ENCODE results near the gene KLF3. TPM values are rescaled to one million over a fixed set of nuclear protein-coding genes. Genes with fewer than 3 reads are reported as not detected.

The KLF3 gene
- total RNA-seq, 1 donor from 2014 or later, result 58.0 TPM

DNA sequence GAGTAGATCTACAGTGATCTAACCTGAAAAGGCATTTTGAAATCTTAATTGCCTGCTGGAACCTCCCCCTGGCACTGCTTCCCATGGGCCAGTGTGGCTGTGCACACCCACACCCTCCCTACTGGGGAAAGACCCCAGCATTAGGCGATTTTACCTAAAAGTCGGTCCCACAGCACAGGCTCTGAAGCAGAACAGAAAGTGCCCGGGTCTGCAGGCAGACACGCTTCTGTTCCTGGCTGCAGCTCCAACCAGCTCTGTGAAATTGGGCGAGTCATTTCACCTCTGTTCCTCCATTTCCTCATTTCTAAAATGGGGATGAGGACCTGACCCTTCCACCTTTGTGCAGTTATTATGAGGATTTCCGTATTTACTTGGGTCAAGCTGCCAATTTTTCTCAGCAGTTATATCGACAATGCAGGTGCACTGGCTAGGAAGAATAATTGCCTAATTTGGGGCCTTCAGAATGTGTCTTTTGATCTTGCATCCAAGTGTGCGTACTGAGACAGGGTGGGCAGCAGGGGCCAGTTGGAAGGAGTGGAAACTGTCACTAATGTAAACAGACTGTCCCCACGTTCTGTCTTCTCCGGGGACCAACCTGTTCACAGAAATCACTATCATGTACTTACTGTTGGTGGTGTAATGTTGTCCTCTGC, 7.1 kb downstream of the KLF3 start:
- TF ChIP-seq CTCF (IDR thresholded peaks at IDR 0.05), result no peak
- H3K9me3 ChIP-seq, result no peaks in the 10 kb centered on the region
- H3K4me3 ChIP-seq, result peak overlapping the region; percentile 31
- H3K27ac ChIP-seq, result peak overlapping the region; percentile 100
- peak; percentile 12 to 17 for ATAC-seq
- H3K27me3 ChIP-seq (ENCODE audit: low read depth), result no peaks in the 10 kb centered on the region
- peak; percentile 61 for DNase-seq
- H3K4me1 ChIP-seq, result peaks cover 97% of the 10 kb centered on the region
- intact Hi-C loops (cut with DNase I), result no loop called here
- H3K36me3 ChIP-seq, result no peaks in the 10 kb centered on the region

- no peak for ATAC-seq
- peak overlapping the region; percentile 23 for H3K4me3 ChIP-seq
- H3K36me3 ChIP-seq, result no peaks in the 10 kb centered on the region
- no peak for TF ChIP-seq CTCF (IDR thresholded peaks at IDR 0.05)
- H3K9me3 ChIP-seq, result no peaks in the 10 kb centered on the region
- H3K27me3 ChIP-seq (ENCODE audit: low read depth), result no peaks in the 10 kb centered on the region
- peaks cover 98% of the 10 kb centered on the region for H3K4me1 ChIP-seq
- peak overlapping the region; percentile 100 for H3K27ac ChIP-seq
- intact Hi-C loops (cut with DNase I), result no loop called here
- DNase-seq, result no peak
These were observed 7.6 kb downstream of the KLF3 start for GRCh38 chr4:38671592-38671940.

- ATAC-seq, result peak in 1 of 2 donors; percentile 4
- Histone ChIP-seq H3K27me3 (ENCODE audit: low read depth) (no peaks in the 10 kb centered on the region), H3K4me3 (peak overlapping the region; percentile 23), H3K9me3 (no peaks in the 10 kb centered on the region), H3K27ac (peak overlapping the region; percentile 100), H3K4me1 (peaks cover 99% of the 10 kb centered on the region), H3K36me3 (no peaks in the 10 kb centered on the region)
- no peak for TF ChIP-seq CTCF (IDR thresholded peaks at IDR 0.05)
- no peak for DNase-seq
- intact Hi-C loops (cut with DNase I), result no loop called here
These were observed 8.0 kb downstream of the KLF3 start for GRCh38 chr4:38672074-38672396.

GRCh38 chr4:38672397-38673129, 8.6 kb downstream of the KLF3 start:
- TF ChIP-seq CTCF (IDR thresholded peaks at IDR 0.05), result no peak
- peak; percentile 1 to 15 for ATAC-seq
- no peak for DNase-seq
- peaks cover 100% of the 10 kb centered on the region for H3K4me1 ChIP-seq
- H3K9me3 ChIP-seq, result no peaks in the 10 kb centered on the region
- H3K27ac ChIP-seq, result peak overlapping the region; percentile 100
- intact Hi-C loops (cut with DNase I), result no loop called here
- no peaks in the 10 kb centered on the region for H3K36me3 ChIP-seq
- peak overlapping the region; percentile 23 for H3K4me3 ChIP-seq
- H3K27me3 ChIP-seq (ENCODE audit: low read depth), result no peaks in the 10 kb centered on the region

DNA sequence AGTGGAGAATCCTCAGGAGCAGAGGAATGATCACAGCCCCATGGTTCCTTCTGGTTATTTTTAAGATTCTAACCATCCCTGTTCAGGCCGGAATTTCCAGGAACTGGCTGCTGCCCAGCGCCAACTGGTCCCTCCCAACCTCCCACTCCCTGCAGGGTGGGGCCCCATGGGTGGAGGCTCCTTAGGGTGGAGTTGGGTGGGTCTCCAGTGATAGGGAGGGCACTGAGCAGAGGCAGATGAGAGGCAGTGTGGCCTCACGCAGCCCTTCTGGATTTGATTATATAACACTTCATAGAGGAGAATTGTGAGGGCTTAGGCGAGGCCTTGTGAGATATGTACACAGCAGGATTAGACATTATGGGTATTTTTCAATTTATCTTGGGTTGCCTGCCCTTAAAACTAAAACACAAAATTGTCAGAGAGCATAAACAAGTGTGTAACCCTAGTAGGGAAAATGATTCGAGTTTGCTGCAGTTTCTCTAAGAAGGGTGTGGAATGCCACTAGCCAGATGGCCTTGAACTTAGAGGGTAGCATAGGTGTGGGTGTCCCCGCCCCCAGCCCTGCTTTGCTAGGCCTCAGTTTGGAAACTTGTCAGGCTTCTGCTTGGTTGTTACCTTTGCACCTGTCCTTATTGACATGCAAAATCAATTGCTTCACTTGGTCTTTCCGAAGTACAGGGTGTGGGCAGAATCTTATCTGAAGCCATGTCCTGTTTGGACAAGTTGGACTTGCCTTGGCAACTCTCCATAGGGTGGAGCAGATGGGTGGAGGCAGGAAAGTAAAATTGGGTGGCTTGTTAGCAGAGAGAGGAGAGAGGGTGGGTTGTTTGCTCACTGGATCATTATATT, 9.4 kb downstream of the KLF3 start:
- no peak for TF ChIP-seq CTCF (IDR thresholded peaks at IDR 0.05)
- peaks cover 97% of the 10 kb centered on the region for H3K4me1 ChIP-seq
- H3K9me3 ChIP-seq, result no peaks in the 10 kb centered on the region
- H3K27me3 ChIP-seq (ENCODE audit: low read depth), result no peaks in the 10 kb centered on the region
- intact Hi-C loops (cut with DNase I), result no loop called here
- peak overlapping the region; percentile 100 for H3K27ac ChIP-seq
- peak overlapping the region; percentile 23 for H3K4me3 ChIP-seq
- no peaks in the 10 kb centered on the region for H3K36me3 ChIP-seq
- DNase-seq, result peak; percentile 63
- ATAC-seq, result peak; percentile 66 to 74
